ENCODE results near the gene DDX51. TPM values are rescaled to one million over a fixed set of nuclear protein-coding genes. Genes with fewer than 3 reads are reported as not detected.

DDX51 gene
- total and polyA plus RNA-seq, 2 donors (not counting 1 experiment from before 2014, with no cell fraction given) = 46.3 to 60.8 TPM

GRCh38 chr12:132185705-132186104, 41.6 kb upstream of the DDX51 start:
- Histone ChIP-seq H3K27me3 (replicated peaks in 1 of 4; ENCODE audit: control extremely low read depth in 1 of 4, control insufficient read depth in 3 of 4, insufficient read depth in 4 of 4, low read length in 3 of 4) (no peaks in the 10 kb centered on the region), H3K4me1 (ENCODE audit: control insufficient read depth in 2 of 2, insufficient read depth in 2 of 2, low read length in 2 of 2) (peaks cover 27 to 36% of the 10 kb centered on the region in 2 donors), H3K36me3 (replicated peaks in 1 of 2; ENCODE audit: control extremely low read depth in 1 of 2, control insufficient read depth in 1 of 2, extremely low read depth in 1 of 2, insufficient read depth in 2 of 2, low read length in 1 of 2) (no peaks in the 10 kb centered on the region), H4K20me1 (ENCODE audit: control insufficient read depth, insufficient read depth, low read length, poor library complexity, severe bottlenecking) (no peaks in the 10 kb centered on the region), H3K9ac (ENCODE audit: low read length) (no peak overlapping the region), H2AFZ (ENCODE audit: insufficient read depth, low read depth, low read length, poor library complexity, severe bottlenecking) (peak overlapping the region; percentile 45), H3K79me2 (ENCODE audit: control insufficient read depth, insufficient read depth, low read length) (no peaks in the 10 kb centered on the region), H3K27ac (ENCODE audit: low read length in 2 of 2) (no peak overlapping the region), H3K9me3 (ENCODE audit: control extremely low read depth in 1 of 3, control insufficient read depth in 2 of 3, insufficient read depth in 1 of 3, low read length in 2 of 3) (peaks cover 0 to 74% (median 0%) of the 10 kb centered on the region in 3 donors), H3K4me2 (replicated peaks; ENCODE audit: low read depth, low read length, poor library complexity, severe bottlenecking) (peak overlapping the region; percentile 46), H3K4me3 (ENCODE audit: control extremely low read depth in 1 of 5, extremely low read depth in 1 of 5, insufficient read depth in 1 of 5, low read depth in 2 of 5, low read length in 4 of 5) (peak overlapping the region in 1 of 5 experiments; percentile 1)
- H3K9me3 Mint-ChIP-seq (ENCODE audit: insufficient read depth) = peaks cover 6% of the 10 kb centered on the region
- no peak for DNase-seq
- POLR2A ChIA-PET = no interaction called here
- H3K27ac Mint-ChIP-seq = no peak overlapping the region
- ATAC-seq (ENCODE audit: low read depth) = no peak
- TF ChIP-seq EZH2 (IDR thresholded peaks at IDR 0.05; ENCODE audit: borderline replicate concordance, insufficient read depth, low read depth, low read length, poor library complexity, severe bottlenecking) = no peak
- TF ChIP-seq CTCF (IDR thresholded peaks at IDR 0.05) = no peak
- WGBS (ENCODE audit: insufficient coverage) = 60% methylated on average over 10 of the region's 16 CpGs
- peaks cover 4% of the 10 kb centered on the region for H3K27me3 Mint-ChIP-seq
- intact Hi-C loops (cut with micrococcal nuclease) = no loop called here
- no peak overlapping the region for H3K4me3 Mint-ChIP-seq
- H3K4me1 Mint-ChIP-seq = peaks cover 11% of the 10 kb centered on the region
- CTCF ChIA-PET = no interaction called here

DNA sequence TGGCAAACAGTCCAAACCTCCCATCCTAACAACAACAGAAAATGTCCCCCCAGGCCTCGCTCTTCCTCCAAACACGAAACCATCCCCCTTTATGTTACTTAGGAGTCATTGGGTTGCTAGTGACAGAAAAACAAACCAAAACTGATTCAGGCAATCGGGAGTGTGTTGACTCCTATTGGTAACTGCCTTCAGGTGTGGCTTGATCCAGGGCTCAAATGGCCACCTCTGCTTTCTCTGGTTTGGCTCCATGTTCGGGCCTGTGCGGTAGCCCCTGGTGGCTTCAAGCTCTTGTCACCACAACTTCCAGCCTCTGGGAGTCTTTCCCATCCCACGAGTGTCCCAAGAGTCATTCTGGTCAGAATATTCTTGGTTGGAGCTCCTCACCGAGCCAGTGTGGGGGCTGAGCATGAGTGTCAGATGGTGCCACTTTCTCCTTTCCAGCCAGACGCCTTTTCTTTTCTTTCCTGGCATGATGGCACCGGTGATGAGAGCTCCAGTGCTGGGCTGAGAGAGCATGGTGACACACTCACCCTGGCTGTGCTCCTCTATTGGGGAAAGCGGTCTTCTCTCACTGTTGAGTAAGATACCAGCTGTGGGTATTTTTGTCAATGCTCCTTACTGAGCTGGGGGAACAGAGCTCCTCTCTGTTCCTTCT, 38.7 kb upstream of the DDX51 start:
- Mint-ChIP-seq H3K4me3 (no peak overlapping the region), H3K27ac (no peak overlapping the region), H3K4me1 (peaks cover 7% of the 10 kb centered on the region), H3K9me3 (ENCODE audit: insufficient read depth) (peaks cover 4% of the 10 kb centered on the region), H3K27me3 (peaks cover 16% of the 10 kb centered on the region)
- no peak for TF ChIP-seq EZH2 (IDR thresholded peaks at IDR 0.05; ENCODE audit: borderline replicate concordance, insufficient read depth, low read depth, low read length, poor library complexity, severe bottlenecking)
- Histone ChIP-seq H3K27ac (ENCODE audit: low read length in 2 of 2) (no peak overlapping the region), H2AFZ (ENCODE audit: insufficient read depth, low read depth, low read length, poor library complexity, severe bottlenecking) (no peak overlapping the region), H3K9ac (ENCODE audit: low read length) (no peak overlapping the region), H3K27me3 (replicated peaks in 1 of 4; ENCODE audit: control extremely low read depth in 1 of 4, control insufficient read depth in 3 of 4, insufficient read depth in 4 of 4, low read length in 3 of 4) (peaks cover 0 to 10% (median 0%) of the 10 kb centered on the region in 4 experiments), H3K36me3 (replicated peaks in 1 of 2; ENCODE audit: control extremely low read depth in 1 of 2, control insufficient read depth in 1 of 2, extremely low read depth in 1 of 2, insufficient read depth in 2 of 2, low read length in 1 of 2) (no peaks in the 10 kb centered on the region), H3K79me2 (ENCODE audit: control insufficient read depth, insufficient read depth, low read length) (no peaks in the 10 kb centered on the region), H3K4me2 (replicated peaks; ENCODE audit: low read depth, low read length, poor library complexity, severe bottlenecking) (no peak overlapping the region), H3K4me1 (ENCODE audit: control insufficient read depth in 2 of 2, insufficient read depth in 2 of 2, low read length in 2 of 2) (peaks cover 19 to 24% of the 10 kb centered on the region in 2 donors), H3K9me3 (ENCODE audit: control extremely low read depth in 1 of 3, control insufficient read depth in 2 of 3, insufficient read depth in 1 of 3, low read length in 2 of 3) (peaks cover 0 to 59% (median 0%) of the 10 kb centered on the region in 3 donors), H3K4me3 (ENCODE audit: control extremely low read depth in 1 of 5, extremely low read depth in 1 of 5, insufficient read depth in 1 of 5, low read depth in 2 of 5, low read length in 4 of 5) (no peak overlapping the region), H4K20me1 (ENCODE audit: control insufficient read depth, insufficient read depth, low read length, poor library complexity, severe bottlenecking) (no peaks in the 10 kb centered on the region)
- ChIA-PET CTCF (no interaction called here), POLR2A (no interaction called here)
- no peak for DNase-seq
- intact Hi-C loops (cut with micrococcal nuclease) = no loop called here
- no peak for ATAC-seq (ENCODE audit: low read depth)
- 88% methylated on average over 6 of the region's 10 CpGs for WGBS (ENCODE audit: insufficient coverage)

All from B cell (primary cell).